ENCODE measurements around the gene GBA2.

GBA2 gene

GRCh38 chr9:35757226-35757891 is 8.3 kb upstream of the GBA2 start:
- peak; percentile 64 for DNase-seq (ENCODE audit: low read depth)
- TF ChIP-seq MYC (IDR thresholded peaks at IDR 0.05; ENCODE audit: low read depth, low read length) (no peak), POLR2A (IDR thresholded peaks at IDR 0.05; ENCODE audit: extremely low read depth, insufficient read length) (no peak), CTCF (IDR thresholded peaks at IDR 0.05; ENCODE audit: low read depth, low read length) (no peak)
- H3K4me3 ChIP-seq (ENCODE audit: low read depth, low read length) = peak overlapping the region; percentile 68

- peak; percentile 76 for DNase-seq (ENCODE audit: low read depth)
- no peak for TF ChIP-seq MAX (IDR thresholded peaks at IDR 0.05; ENCODE audit: low read depth, low read length)
- TF ChIP-seq CTCF (IDR thresholded peaks at IDR 0.05; ENCODE audit: low read depth, low read length) = peak; percentile 47
- TF ChIP-seq POLR2A (IDR thresholded peaks at IDR 0.05; ENCODE audit: extremely low read depth, insufficient read length) = peak; percentile 27
- peak overlapping the region; percentile 68 for H3K4me3 ChIP-seq (ENCODE audit: low read depth, low read length)
Measured at GRCh38 chr9:35756275-35757225, 7.5 kb upstream of the GBA2 start.

GRCh38 chr9:35755071-35755470 is 6.0 kb upstream of the GBA2 start:
- no peak overlapping the region for H3K4me3 ChIP-seq (ENCODE audit: low read depth, low read length)
- TF ChIP-seq CTCF (IDR thresholded peaks at IDR 0.05; ENCODE audit: low read depth, low read length) (no peak), MAX (IDR thresholded peaks at IDR 0.05; ENCODE audit: low read depth, low read length) (no peak), POLR2A (IDR thresholded peaks at IDR 0.05; ENCODE audit: extremely low read depth, insufficient read length) (no peak), MYC (IDR thresholded peaks at IDR 0.05; ENCODE audit: low read depth, low read length) (no peak)
- DNase-seq (ENCODE audit: low read depth) = no peak

- TF ChIP-seq MYC (IDR thresholded peaks at IDR 0.05; ENCODE audit: low read depth, low read length) = no peak
- TF ChIP-seq MAX (IDR thresholded peaks at IDR 0.05; ENCODE audit: low read depth, low read length) = no peak
- DNase-seq (ENCODE audit: low read depth) = no peak
- H3K4me3 ChIP-seq (ENCODE audit: low read depth, low read length) = no peak within 1 kb of the TSS
Measured at GRCh38 chr9:35754264-35754663, 5.2 kb upstream of the GBA2 start, which contains the start of gene MSMP. TSS of gene MSMP (minus strand) at chr9:35754276. CDS start at chr9:35754129, 147 bp downstream.

- no peak overlapping the region for H3K4me3 ChIP-seq (ENCODE audit: low read depth, low read length)
- no peak for TF ChIP-seq POLR2A (IDR thresholded peaks at IDR 0.05; ENCODE audit: extremely low read depth, insufficient read length)
- TF ChIP-seq CTCF (IDR thresholded peaks at IDR 0.05; ENCODE audit: low read depth, low read length) = no peak
- no peak for TF ChIP-seq MYC (IDR thresholded peaks at IDR 0.05; ENCODE audit: low read depth, low read length)
- no peak for TF ChIP-seq MAX (IDR thresholded peaks at IDR 0.05; ENCODE audit: low read depth, low read length)
- DNase-seq (ENCODE audit: low read depth) = no peak
Measured at GRCh38 chr9:35753466-35753865, 4.4 kb upstream of the GBA2 start.

GRCh38 chr9:35750256-35750531 is 1.2 kb upstream of the GBA2 start:
- DNase-seq (ENCODE audit: low read depth) = no peak
- no peak overlapping the region for H3K4me3 ChIP-seq (ENCODE audit: low read depth, low read length)
- TF ChIP-seq MYC (IDR thresholded peaks at IDR 0.05; ENCODE audit: low read depth, low read length) = no peak
- TF ChIP-seq MAX (IDR thresholded peaks at IDR 0.05; ENCODE audit: low read depth, low read length) = no peak

Measured in NB4 (cell line).